H4 (cell line): ENCODE data around the gene DRC1. TPM values are rescaled to one million over a fixed set of nuclear protein-coding genes. Genes with fewer than 3 reads are reported as not detected.

Source experiments
- DNase-seq: peaks from one replicate; pipeline ENCODE4 v3.0.0-alpha.2; 2015; ENCODE audit warnings: low spot score
- total RNA-seq: library from RNA; depleted of rRNA; stranded (reverse); fragments of >200 nt; shearing (Covaris generic); gene quantifications from 2 replicates; pipeline ENCODE4 v1.2.3, GENCODE V29; 2014; rRNA removed

The DRC1 gene
- total RNA-seq, 1 experiment from 2014 or later, result not detected

GRCh38 chr2:26492749-26493515, 91.2 kb downstream of the DRC1 start:
- DNase-seq, result no peak

GRCh38 chr2:26493566-26493965, 91.8 kb downstream of the DRC1 start:
- DNase-seq, result no peak

- DNase-seq, result no peak
Measured at GRCh38 chr2:26494199-26494598, 92.5 kb downstream of the DRC1 start.

DNA sequence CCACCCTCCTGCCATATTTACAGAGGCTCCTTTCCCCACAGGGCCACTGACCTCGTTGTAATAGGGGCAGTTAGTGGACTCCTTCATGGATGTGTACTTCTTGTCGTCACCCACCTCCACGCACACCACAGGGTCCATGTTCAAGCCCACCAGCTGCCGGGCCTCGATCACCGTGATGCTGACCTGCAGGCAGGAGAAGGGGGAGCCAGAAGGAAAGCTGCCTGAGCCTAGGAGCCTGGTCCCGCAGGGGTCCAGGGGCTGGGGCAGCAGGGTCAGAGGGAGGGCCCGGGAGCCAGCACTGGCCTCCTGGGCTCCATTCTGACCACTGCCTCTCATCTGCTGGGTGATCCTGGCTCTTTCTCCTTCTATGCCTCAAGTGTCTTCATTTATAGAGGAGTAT, 93.2 kb downstream of the DRC1 start:
- no peak for DNase-seq

DNA sequence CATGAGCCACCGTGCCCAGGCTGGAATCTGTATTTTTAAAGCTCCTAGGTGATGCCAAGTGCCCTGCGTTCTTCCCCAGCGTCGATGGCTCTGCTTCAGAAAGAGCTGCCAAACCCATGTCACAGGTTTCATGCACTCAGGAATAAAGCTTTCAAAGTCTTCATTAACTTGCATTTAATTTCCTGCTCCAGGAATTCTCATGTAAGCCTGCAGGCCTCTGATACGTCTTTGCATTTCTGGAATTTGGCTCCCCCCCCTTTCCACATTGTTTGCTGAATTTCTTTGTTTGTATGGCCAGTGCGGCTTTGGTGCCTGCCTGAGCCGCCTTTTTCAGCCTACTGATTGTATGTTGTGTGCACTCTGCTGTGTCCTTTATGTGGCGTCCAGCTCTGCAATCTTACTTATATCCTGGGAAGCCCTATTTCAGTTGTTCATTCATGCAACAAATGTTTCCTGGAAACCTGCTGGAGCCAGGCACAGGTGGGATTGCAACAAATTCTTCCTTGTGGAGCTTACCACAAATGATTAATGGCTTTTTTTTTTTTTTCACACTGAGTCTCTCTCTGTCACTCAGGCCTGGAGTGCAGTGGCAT, 94.1 kb downstream of the DRC1 start:
- no peak for DNase-seq

DNA sequence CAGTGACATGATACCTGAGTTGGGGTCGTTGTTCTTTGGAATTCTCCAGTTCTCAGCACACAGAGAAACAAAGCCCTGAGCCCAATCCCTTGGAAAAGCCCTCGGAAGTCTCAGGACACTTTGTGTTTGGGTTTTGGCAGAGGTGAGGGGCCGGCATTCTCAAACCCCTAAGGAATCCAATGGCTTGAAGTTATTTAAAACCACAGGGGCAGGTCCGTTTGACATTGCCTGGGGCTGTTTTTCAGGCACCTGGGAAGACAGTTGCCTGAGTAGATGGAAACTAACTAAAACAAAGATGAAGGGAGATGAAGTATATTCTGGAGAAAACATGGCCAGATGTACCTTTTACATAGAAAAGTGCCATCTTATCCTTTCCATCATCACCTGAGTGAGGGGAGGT, 98.7 kb downstream of the DRC1 start:
- no peak for DNase-seq

GRCh38 chr2:26503231-26503880, 101.6 kb downstream of the DRC1 start:
- DNase-seq, result no peak

DNA sequence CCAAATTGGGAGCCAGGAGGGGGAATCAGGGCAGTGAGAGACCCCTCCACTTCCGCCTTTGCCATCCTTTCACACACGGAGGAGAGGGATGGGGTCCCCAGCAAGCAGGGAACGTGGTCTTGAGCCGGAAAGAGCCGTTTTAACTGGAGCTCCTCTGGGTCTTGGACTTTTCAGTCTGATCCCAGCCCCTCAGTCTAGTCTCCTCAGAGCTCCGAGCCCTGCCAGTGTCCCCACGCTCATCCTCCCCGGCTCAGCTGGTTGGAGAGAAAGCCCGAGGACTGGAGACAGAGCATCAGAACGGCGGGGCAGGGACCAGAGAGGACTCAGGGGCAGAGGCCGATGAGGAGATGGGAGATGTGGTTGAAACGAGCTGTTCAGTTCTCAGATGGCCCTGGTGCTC, 102.3 kb downstream of the DRC1 start:
- DNase-seq, result no peak

DNA sequence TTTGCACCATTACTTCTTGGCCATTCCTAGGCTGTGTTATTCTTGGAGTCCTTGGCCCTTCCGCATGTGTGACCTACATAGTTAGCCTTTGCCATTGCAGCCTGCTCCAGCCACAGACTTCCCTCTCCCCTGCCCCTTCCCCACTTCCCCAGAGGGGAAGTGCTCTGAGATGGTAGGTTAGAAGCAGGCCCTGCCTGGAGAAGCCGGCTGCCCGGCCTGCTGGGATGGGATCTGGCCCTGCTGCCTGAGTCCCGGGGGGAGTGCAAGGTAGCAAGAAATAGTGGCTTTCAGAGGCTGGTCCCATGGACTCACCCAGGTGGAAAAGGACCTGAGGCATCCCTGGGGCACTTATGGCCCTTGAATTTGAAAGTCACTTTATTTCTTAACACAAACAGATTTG, 104.6 kb downstream of the DRC1 start:
- DNase-seq, result no peak

Other genes with a start within 250 kb of the DRC1 start
- not detected in 2 replicates for gene GAREM2, start 228.8 kb upstream of the DRC1 start, total RNA-seq
- 91.9 and 96.8 TPM in 2 replicates for gene HADHA, start 157.3 kb upstream of the DRC1 start, total RNA-seq
- 68.8 and 71.4 TPM in 2 replicates for gene HADHB, start 157.0 kb upstream of the DRC1 start, total RNA-seq
- 10.9 and 18.8 TPM in 2 replicates for gene SELENOI, start 55.8 kb upstream of the DRC1 start, total RNA-seq
- 0.02 TPM in 1 of 2 replicates, not detected in the other for gene ADGRF3, start 55.1 kb upstream of the DRC1 start, total RNA-seq
- 0.14 TPM in 1 of 2 replicates, not detected in the other for gene OTOF, start 76.2 kb downstream of the DRC1 start, total RNA-seq
- not detected in 2 replicates for gene CIB4, start 239.4 kb downstream of the DRC1 start, total RNA-seq